Measurements from ENCODE around the gene RUSC1.
A peak's percentile ranks its signal among the peaks of the same experiment; 100 is the strongest.
"Not testable (repeated sequence)": the region's sequence is repeated elsewhere in the genome, so short reads cannot be mapped to it uniquely, and the experiment has no call there.

RUSC1 gene

GRCh38 chr1:155320661-155321617, at the start of gene RUSC1:
Gene RUSC1 (plus strand): TSS chr1:155320894. CDS start chr1:155321774, 880 bp downstream.
- peak; percentile 69 for DNase-seq

GRCh38 chr1:155272466-155273342, 48.0 kb upstream of the RUSC1 start:
- no peak for DNase-seq

- peak; percentile 94 for DNase-seq
Measured at GRCh38 chr1:155273343-155274245, 47.1 kb upstream of the RUSC1 start, which contains the start of gene CLK2. Gene CLK2 (minus strand): TSS chr1:155273504. CDS start chr1:155270977, 2,527 bp downstream.

- peak; percentile 88 for DNase-seq
Measured at GRCh38 chr1:155277070-155277901, 43.4 kb upstream of the RUSC1 start, which contains the start of gene HCN3. Gene HCN3 (plus strand): TSS chr1:155277463. CDS start chr1:155277591, 128 bp downstream.

- peak; percentile 74 for DNase-seq
Measured at GRCh38 chr1:155277902-155278688, 42.6 kb upstream of the RUSC1 start.

- DNase-seq = no peak
Measured at GRCh38 chr1:155278689-155279160, 42.0 kb upstream of the RUSC1 start.

GRCh38 chr1:155279268-155279667, 41.4 kb upstream of the RUSC1 start:
- DNase-seq = no peak

GRCh38 chr1:155282488-155283091, 38.1 kb upstream of the RUSC1 start:
- no peak for DNase-seq

GRCh38 chr1:155284476-155284875, 36.2 kb upstream of the RUSC1 start:
- DNase-seq = no peak

- no peak for DNase-seq
Measured at GRCh38 chr1:155285063-155285462, 35.6 kb upstream of the RUSC1 start.

- DNase-seq = no peak
Measured at GRCh38 chr1:155285631-155286044, 35.1 kb upstream of the RUSC1 start.

- DNase-seq = no peak
Measured at GRCh38 chr1:155286544-155286943, 34.1 kb upstream of the RUSC1 start.

- no peak for DNase-seq
Measured at GRCh38 chr1:155287987-155288543, 32.6 kb upstream of the RUSC1 start.

- not testable (repeated sequence) for DNase-seq
Measured at GRCh38 chr1:155291006-155291405, 29.7 kb upstream of the RUSC1 start.

- DNase-seq = no peak
Measured at GRCh38 chr1:155293086-155293749, 27.5 kb upstream of the RUSC1 start.

- DNase-seq = no peak
Measured at GRCh38 chr1:155294520-155295182, 26.0 kb upstream of the RUSC1 start.

- DNase-seq = no peak
Measured at GRCh38 chr1:155295183-155295941, 25.3 kb upstream of the RUSC1 start.

- DNase-seq = no peak
Measured at GRCh38 chr1:155295942-155296267, 24.8 kb upstream of the RUSC1 start.
